K562 (cell line): Measurements from ENCODE around the gene M6PR. TPM values are rescaled to one million over a fixed set of nuclear protein-coding genes. Genes with fewer than 3 reads are reported as not detected.

Experiments
- CREB1 ChIP-seq, 2 experiments: sonication (generic) in 1 of 2; formaldehyde crosslinking in 1 of 2; IDR thresholded peaks; 2 replicates each; pipeline versions ENCODE4 v1.6.1 to v1.8.0; 2012 to 2022; ENCODE audit warnings: inconsistent platforms in 1 of 2, mild to moderate bottlenecking in 1 of 2, missing genetic modification reagents in 1 of 2, moderate library complexity in 1 of 2
- DIDO1 ChIP-seq: fragments of 450-650 bp; IDR thresholded peaks from 2 replicates; pipeline ENCODE4 v1.6.1; 2016; ENCODE audit warnings: low read depth, missing biosample characterization, missing genetic modification characterization
- ELF4 ChIP-seq: fragments of 450-650 bp; formaldehyde crosslinking; IDR thresholded peaks from 2 replicates; pipeline ENCODE4 v1.4.0; 2022; ENCODE audit warnings: missing genetic modification characterization
- MLX ChIP-seq, 2 experiments: fragments of 450-650 bp in 1 of 2; sonication (generic) in 1 of 2; formaldehyde crosslinking; conservative IDR thresholded peaks; 2 replicates each; pipeline versions ENCODE4 v1.4.0 to v1.8.1; 2020 to 2022; ENCODE audit warnings: mild to moderate bottlenecking in 1 of 2, missing genetic modification reagents in 1 of 2
- MTA3 ChIP-seq: fragments of 450-650 bp; formaldehyde crosslinking; IDR thresholded peaks from 2 replicates; pipeline ENCODE4 v1.6.1; 2017; ENCODE audit warnings: mild to moderate bottlenecking, borderline replicate concordance
- MXI1 ChIP-seq: IDR thresholded peaks from 2 replicates; pipeline ENCODE4 v1.6.1; 2011; ENCODE audit warnings: low read depth, mild to moderate bottlenecking, improper control_type of control experiment, low read length
- NR2C2 ChIP-seq, 2 experiments: fragments of 200-800 bp in 1 of 2; sonication (Bioruptor generic) in 1 of 2; sonication (generic) in 1 of 2; formaldehyde crosslinking in 1 of 2; IDR thresholded peaks; 2 replicates each; pipeline versions ENCODE4 v1.6.1 to v1.8.0; 2016 to 2022; ENCODE audit warnings: mild to moderate bottlenecking in 1 of 2, missing compliant biosample characterization in 1 of 2, missing genetic modification characterization in 1 of 2, missing genetic modification reagents in 1 of 2
- PATZ1 ChIP-seq: fragments of 250-450 bp; sonication (Bioruptor Pico); IDR thresholded peaks from 2 replicates; pipeline ENCODE4 v1.5.0; 2020; ENCODE audit warnings: mild to moderate bottlenecking, borderline replicate concordance
- RBM34 ChIP-seq: fragments of 200-400 bp; formaldehyde crosslinking; IDR thresholded peaks from 2 replicates; pipeline ENCODE4 v1.6.1; 2018; ENCODE audit warnings: low read length, borderline replicate concordance; ENCODE audit not compliant: insufficient read depth
- TAF9B ChIP-seq: fragments of 450-650 bp; IDR thresholded peaks from 2 replicates; pipeline ENCODE4 v1.6.1; 2018; ENCODE audit warnings: mild to moderate bottlenecking; ENCODE audit not compliant: partially characterized antibody
- TCF15 ChIP-seq: fragments of 250-450 bp; sonication (Bioruptor Pico); IDR thresholded peaks from 2 replicates; pipeline ENCODE4 v1.8.0; 2022; ENCODE audit warnings: moderate library complexity, mild to moderate bottlenecking, inconsistent platforms
- THAP12 ChIP-seq: fragments of 250-450 bp; sonication (Bioruptor Pico); IDR thresholded peaks from 2 replicates; pipeline ENCODE4 v1.9.0; 2021; ENCODE audit warnings: mild to moderate bottlenecking, inconsistent platforms
- THAP7 ChIP-seq: fragments of 250-450 bp; sonication (Bioruptor Pico); IDR thresholded peaks from 2 replicates; pipeline ENCODE4 v1.5.0; 2021
- ZEB2 ChIP-seq: fragments of 450-650 bp; IDR thresholded peaks from 2 replicates; pipeline ENCODE4 v1.6.1; 2016
- ZNF707 ChIP-seq: fragments of 250-450 bp; sonication (Bioruptor Pico); conservative IDR thresholded peaks from 2 replicates; pipeline ENCODE4 v1.8.0; 2022; ENCODE audit warnings: inconsistent platforms, mild to moderate bottlenecking, moderate library complexity
- polyA plus RNA-seq, 8 experiments: library from polyadenylated mRNA; depleted of rRNA in 4 of 8; stranded (reverse) in 5 of 8; unstranded in 3 of 8; fragments of >200 nt; fragmentation: Nextera tagmentation in 2 of 8; fragmentation: Illumina TruSeq in 1 of 8; extraction: Ambion mirVana in 2 of 8; extraction: Trizol in 1 of 8; gene quantifications; 2 replicates each; pipeline versions ENCODE4 v1.2.1 to v1.2.3, GENCODE V29; 2011 to 2014; ENCODE audit warnings: inconsistent platforms in 1 of 8, missing spikeins in 1 of 8
- total RNA-seq, 7 experiments: library from RNA; depleted of rRNA in 6 of 7; stranded (reverse); fragments of >200 nt in 6 of 7; fragmentation: Illumina TruSeq in 2 of 7; extraction: Trizol in 2 of 7; gene quantifications; 2 replicates each; pipeline versions ENCODE4 v1.2.1 to v1.2.3, GENCODE V29; 2011 to 2021; ENCODE audit warnings: low replicate concordance in 1 of 7
- TF ChIP-seq, protein P1 (sequence below): fragments of 450-650 bp; IDR thresholded peaks from 2 replicates; pipeline ENCODE4 v1.6.1; 2018; ENCODE audit not compliant: partially characterized antibody

M6PR gene
- total and polyA plus RNA-seq, 9 of the 15 experiments (the other 6 are each of a cell fraction or from before 2014, with no cell fraction given): 78.6 to 159 (median 112) TPM

DNA sequence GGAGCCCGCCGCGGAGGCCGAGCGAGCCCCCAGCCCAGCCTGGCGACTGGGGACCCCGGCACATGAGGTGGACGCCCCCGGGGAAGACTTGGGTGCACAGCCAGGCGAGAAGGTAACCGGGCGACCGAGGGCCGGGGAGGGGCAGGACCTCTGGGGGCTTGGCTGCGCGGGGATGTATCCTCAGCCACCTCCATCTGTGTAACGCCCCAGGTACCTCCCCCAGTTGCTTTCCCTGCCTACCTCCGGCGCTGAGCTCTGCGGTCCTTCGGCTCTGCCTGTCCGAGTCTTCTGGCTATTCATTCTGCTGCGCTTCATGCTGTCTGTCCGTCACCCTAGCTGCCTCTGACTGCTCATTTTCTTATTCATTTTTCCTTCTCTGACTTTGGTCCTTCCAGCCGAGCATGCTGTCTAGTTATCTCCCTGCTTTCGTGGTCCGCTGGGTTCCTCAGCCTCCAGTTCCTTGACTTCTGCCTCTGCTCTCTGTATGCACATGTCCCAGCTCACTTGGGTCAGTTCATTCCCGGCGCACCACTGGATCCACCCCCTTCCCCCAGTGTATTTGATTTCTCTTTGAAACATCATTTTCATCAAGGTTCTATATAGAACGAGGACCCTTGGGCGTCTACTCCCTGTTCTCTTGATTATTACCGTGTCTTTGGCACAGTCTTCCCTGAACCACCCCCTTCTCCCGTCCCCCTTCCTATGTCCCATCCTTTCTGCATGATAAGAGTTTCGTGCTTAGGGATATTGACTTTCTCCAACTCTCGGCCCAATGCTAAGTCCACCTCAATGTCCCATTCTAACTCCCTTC, 34.5 kb downstream of the M6PR start (continued):
- no peak for TF ChIP-seq ZNF707 (CRISPR knock-in tag)
- TF ChIP-seq ELF4 (CRISPR knock-in tag): no peak
- no peak for TF ChIP-seq DIDO1 (tag)
- TF ChIP-seq THAP12 (CRISPR knock-in tag): no peak
- TF ChIP-seq ZEB2: peak; percentile 49; the same call in 1 of the 2 replicates
- TF ChIP-seq NR2C2 (CRISPR knock-in tag; IDR thresholded peaks at IDR 0.05): no peak
- TF ChIP-seq NR2C2 (tag; IDR thresholded peaks at IDR 0.05): peak; percentile 73; the same call in 1 of the 2 replicates
- no peak for TF ChIP-seq TAF9B
- no peak for TF ChIP-seq RBM34
- no peak for TF ChIP-seq TCF15 (CRISPR knock-in tag)
- TF ChIP-seq MXI1: no peak
- no peak for TF ChIP-seq MTA3
- TF ChIP-seq CREB1 (IDR thresholded peaks at IDR 0.05): no peak
- TF ChIP-seq CREB1 (CRISPR knock-in tag; IDR thresholded peaks at IDR 0.05): no peak
- no peak for TF ChIP-seq THAP7 (CRISPR knock-in tag)
- no peak for TF ChIP-seq MLX (CRISPR knock-in tag; conservative IDR thresholded peaks at IDR 0.05)
- TF ChIP-seq PATZ1: no peak
- TF ChIP-seq, protein P1, sequence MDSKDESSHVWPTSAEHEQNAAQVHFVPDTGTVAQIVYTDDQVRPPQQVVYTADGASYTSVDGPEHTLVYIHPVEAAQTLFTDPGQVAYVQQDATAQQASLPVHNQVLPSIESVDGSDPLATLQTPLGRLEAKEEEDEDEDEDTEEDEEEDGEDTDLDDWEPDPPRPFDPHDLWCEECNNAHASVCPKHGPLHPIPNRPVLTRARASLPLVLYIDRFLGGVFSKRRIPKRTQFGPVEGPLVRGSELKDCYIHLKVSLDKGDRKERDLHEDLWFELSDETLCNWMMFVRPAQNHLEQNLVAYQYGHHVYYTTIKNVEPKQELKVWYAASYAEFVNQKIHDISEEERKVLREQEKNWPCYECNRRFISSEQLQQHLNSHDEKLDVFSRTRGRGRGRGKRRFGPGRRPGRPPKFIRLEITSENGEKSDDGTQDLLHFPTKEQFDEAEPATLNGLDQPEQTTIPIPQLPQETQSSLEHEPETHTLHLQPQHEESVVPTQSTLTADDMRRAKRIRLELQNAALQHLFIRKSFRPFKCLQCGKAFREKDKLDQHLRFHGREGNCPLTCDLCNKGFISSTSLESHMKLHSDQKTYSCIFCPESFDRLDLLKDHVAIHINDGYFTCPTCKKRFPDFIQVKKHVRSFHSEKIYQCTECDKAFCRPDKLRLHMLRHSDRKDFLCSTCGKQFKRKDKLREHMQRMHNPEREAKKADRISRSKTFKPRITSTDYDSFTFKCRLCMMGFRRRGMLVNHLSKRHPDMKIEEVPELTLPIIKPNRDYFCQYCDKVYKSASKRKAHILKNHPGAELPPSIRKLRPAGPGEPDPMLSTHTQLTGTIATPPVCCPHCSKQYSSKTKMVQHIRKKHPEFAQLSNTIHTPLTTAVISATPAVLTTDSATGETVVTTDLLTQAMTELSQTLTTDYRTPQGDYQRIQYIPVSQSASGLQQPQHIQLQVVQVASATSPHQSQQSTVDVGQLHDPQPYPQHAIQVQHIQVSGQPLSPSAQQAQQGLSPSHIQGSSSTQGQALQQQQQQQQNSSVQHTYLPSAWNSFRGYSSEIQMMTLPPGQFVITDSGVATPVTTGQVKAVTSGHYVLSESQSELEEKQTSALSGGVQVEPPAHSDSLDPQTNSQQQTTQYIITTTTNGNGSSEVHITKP: peak; percentile 66
